GM23338 (cell line): ENCODE measurements around the gene ATP6V1A. TPM values are rescaled to one million over a fixed set of nuclear protein-coding genes. Genes with fewer than 3 reads are reported as not detected.

Experiments
- ATAC-seq: fragments of 200-7000 bp; cut with Tn5 transposase; 3 replicates; pipeline ENCODE4 v1.9.1; 2020
- DNase-seq: peaks from one replicate; pipeline ENCODE4 v3.0.0-alpha.2; 2015; ENCODE audit warnings: low spot score
- H2AFZ ChIP-seq: fragments of 200-600 bp; sonication (generic); 2 replicates; pipeline ENCODE4 v1.8.0; 2016; ENCODE audit warnings: antibody characterized with exemption, mild to moderate bottlenecking, moderate library complexity
- H3F3A ChIP-seq: fragments of 200-600 bp; sonication (generic); replicated peaks from 2 replicates; pipeline ENCODE4 v1.8.0; 2017; ENCODE audit warnings: antibody characterized with exemption, mixed run types, low read depth
- H3K27ac ChIP-seq: fragments of 200-600 bp; sonication (generic); 2 replicates; pipeline ENCODE4 v1.6.1; 2016; ENCODE audit warnings: low read depth
- H3K27me3 ChIP-seq: fragments of 200-600 bp; sonication (generic); 2 replicates; pipeline ENCODE4 v1.8.0; 2016; ENCODE audit warnings: mild to moderate bottlenecking, mixed run types, moderate library complexity; ENCODE audit not compliant: insufficient read depth
- H3K36me3 ChIP-seq: fragments of 200-600 bp; sonication (generic); 2 replicates; pipeline ENCODE4 v1.8.0; 2016; ENCODE audit warnings: mild to moderate bottlenecking; ENCODE audit not compliant: insufficient read depth
- H3K4me1 ChIP-seq: fragments of 200-600 bp; sonication (generic); 2 replicates; pipeline ENCODE4 v1.8.0; 2016; ENCODE audit warnings: mild to moderate bottlenecking, moderate library complexity; ENCODE audit not compliant: insufficient read depth
- H3K4me2 ChIP-seq: fragments of 200-600 bp; sonication (generic); 2 replicates; pipeline ENCODE4 v1.7.1; 2017; ENCODE audit warnings: mixed run types
- H3K4me3 ChIP-seq: fragments of 200-600 bp; sonication (generic); 2 replicates; pipeline ENCODE4 v1.6.1; 2016; ENCODE audit warnings: mixed run types
- H3K79me2 ChIP-seq: fragments of 200-600 bp; sonication (generic); replicated peaks from 2 replicates; pipeline ENCODE4 v1.8.0; 2017; ENCODE audit warnings: mild to moderate bottlenecking; ENCODE audit not compliant: insufficient read depth
- H3K9me2 ChIP-seq: fragments of 200-600 bp; sonication (generic); 2 replicates; pipeline ENCODE4 v1.8.0; 2017; ENCODE audit not compliant: insufficient read depth
- H4K20me1 ChIP-seq: fragments of 200-600 bp; sonication (generic); replicated peaks from 2 replicates; pipeline ENCODE4 v1.8.0; 2017; ENCODE audit warnings: mild to moderate bottlenecking; ENCODE audit not compliant: insufficient read depth
- H3K27ac Mint-ChIP-seq: 2 replicates; pipeline ENCODE4 v1.8.0; 2020; ENCODE audit warnings: inconsistent platforms, mild to moderate bottlenecking, moderate library complexity, mixed read lengths
- H3K27me3 Mint-ChIP-seq: 3 replicates; pipeline ENCODE4 v1.8.0; 2022; ENCODE audit warnings: low read depth, mild to moderate bottlenecking, moderate library complexity, mixed read lengths, inconsistent platforms; ENCODE audit not compliant: insufficient read depth, poor library complexity
- H3K36me3 Mint-ChIP-seq: 3 replicates; pipeline ENCODE4 v1.8.0; 2021; ENCODE audit warnings: low read depth, mild to moderate bottlenecking, inconsistent platforms, moderate library complexity, mixed read lengths
- H3K4me1 Mint-ChIP-seq: 3 replicates; pipeline ENCODE4 v1.8.0; 2020; ENCODE audit warnings: mild to moderate bottlenecking, inconsistent platforms, mixed read lengths
- H3K4me3 Mint-ChIP-seq: 3 replicates; pipeline ENCODE4 v1.8.0; 2021; ENCODE audit warnings: moderate library complexity, mild to moderate bottlenecking, inconsistent platforms, mixed read lengths
- H3K9me3 Mint-ChIP-seq: 3 replicates; pipeline ENCODE4 v1.8.0; 2020; ENCODE audit warnings: moderate library complexity, mild to moderate bottlenecking, inconsistent platforms, mixed read lengths
- CREB1 ChIP-seq: fragments of 250-450 bp; sonication (Bioruptor Pico); IDR thresholded peaks from 2 replicates; pipeline ENCODE4 v1.5.0; 2020; ENCODE audit warnings: low read depth, mild to moderate bottlenecking, moderate library complexity
- ETS1 ChIP-seq: IDR thresholded peaks from 2 replicates; pipeline ENCODE4 v1.6.1; 2016; ENCODE audit warnings: antibody characterized with exemption
- EZH2 ChIP-seq: fragments of 200-600 bp; sonication (generic); IDR thresholded peaks from one replicate; pipeline ENCODE4 v1.8.0; 2017; ENCODE audit warnings: antibody characterized with exemption, mild to moderate bottlenecking, low read depth; ENCODE audit not compliant: unreplicated experiment
- EZH2phosphoT487 ChIP-seq: fragments of 200-600 bp; sonication (generic); IDR thresholded peaks from one replicate; pipeline ENCODE4 v1.8.1; 2018; ENCODE audit warnings: antibody characterized with exemption; ENCODE audit not compliant: unreplicated experiment
- JUNB ChIP-seq: IDR thresholded peaks from one replicate; pipeline ENCODE4 v1.6.1; 2016; ENCODE audit warnings: antibody characterized with exemption; ENCODE audit not compliant: unreplicated experiment
- NANOG ChIP-seq: IDR thresholded peaks from 2 replicates; pipeline ENCODE4 v1.6.1; 2016; ENCODE audit warnings: antibody characterized with exemption, borderline replicate concordance
- POLR2AphosphoS5 ChIP-seq: IDR thresholded peaks from 2 replicates; pipeline ENCODE4 v1.6.1; 2016; ENCODE audit warnings: antibody characterized with exemption, low read depth
- STAT1 ChIP-seq: IDR thresholded peaks from one replicate; pipeline ENCODE4 v1.6.1; 2016; ENCODE audit warnings: antibody characterized with exemption; ENCODE audit not compliant: unreplicated experiment
- ZNF114 ChIP-seq: fragments of 250-450 bp; sonication (Bioruptor Pico); IDR thresholded peaks from 2 replicates; pipeline ENCODE4 v1.5.0; 2020; ENCODE audit warnings: mild to moderate bottlenecking, moderate library complexity
- ZNF331 ChIP-seq: fragments of 250-450 bp; sonication (Bioruptor Pico); IDR thresholded peaks from 2 replicates; pipeline ENCODE4 v1.5.0; 2020; ENCODE audit warnings: low read depth, mild to moderate bottlenecking, moderate library complexity
- ZNF462 ChIP-seq: fragments of 250-450 bp; sonication (Bioruptor Pico); IDR thresholded peaks from 2 replicates; pipeline ENCODE4 v1.5.0; 2020; ENCODE audit warnings: mild to moderate bottlenecking, moderate library complexity
- polyA plus RNA-seq: library from polyadenylated mRNA; unstranded; fragments of >200 nt; fragmentation: Nextera tagmentation; extraction: Ambion mirVana; gene quantifications from 2 replicates; pipeline ENCODE4 v1.2.1, GENCODE V29; 2016
- total RNA-seq: library from RNA; depleted of rRNA; stranded (reverse); fragments of >200 nt; shearing (Covaris generic); gene quantifications from 2 replicates; pipeline ENCODE4 v1.2.3, GENCODE V29; 2014
- TF ChIP-seq, protein P1 (sequence below), 2 experiments: fragments of 200-600 bp in 1 of 2; sonication (generic) in 1 of 2; conservative IDR thresholded peaks; 2 replicates each; pipeline versions ENCODE4 v1.5.1 to v1.6.1; 2016 to 2017; ENCODE audit warnings: antibody characterized with exemption in 2 of 2, low read depth in 2 of 2, mild to moderate bottlenecking in 2 of 2, moderate library complexity in 1 of 2
- TF ChIP-seq, protein P2 (sequence below): IDR thresholded peaks from one replicate; pipeline ENCODE4 v1.6.1; 2018; ENCODE audit warnings: antibody characterized with exemption; ENCODE audit not compliant: unreplicated experiment

Gene ATP6V1A
- total and polyA plus RNA-seq, 2 experiments from 2014 or later: 38.0 to 87.3 TPM

DNA sequence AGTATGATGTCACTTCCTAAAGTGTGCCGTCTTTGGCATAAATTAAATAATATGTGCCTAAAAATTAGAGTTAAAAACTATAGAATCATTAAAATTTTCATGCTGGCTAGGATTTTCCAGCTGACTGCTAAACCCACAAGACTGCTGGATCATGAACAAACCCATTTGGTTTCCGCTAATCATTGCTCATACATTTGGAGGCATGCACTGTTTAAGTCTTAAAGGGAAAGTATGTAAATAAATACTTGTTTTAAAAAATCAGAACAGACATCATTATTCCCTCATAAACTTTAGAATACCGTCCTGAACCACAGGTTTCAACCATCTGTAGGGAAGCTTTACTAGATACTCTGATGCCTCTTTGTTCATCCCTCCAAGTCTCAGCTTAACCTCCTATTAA is 26.5 kb downstream of the ATP6V1A start:
- no peaks in the 10 kb centered on the region for H3K27me3 Mint-ChIP-seq
- no peaks in the 10 kb centered on the region for H3K36me3 ChIP-seq
- no peak for DNase-seq
- no peaks in the 10 kb centered on the region for H3F3A ChIP-seq
- peaks cover 15% of the 10 kb centered on the region for H3K4me1 ChIP-seq
- peak overlapping the region; percentile 10; the same call in 1 of the 2 replicates for H3K27ac Mint-ChIP-seq
- ATAC-seq: no peak
- no peak overlapping the region for H3K4me2 ChIP-seq
- H3K4me3 ChIP-seq: no peak overlapping the region
- TF ChIP-seq EZH2phosphoT487 (no peak), CREB1 (CRISPR knock-in tag) (no peak), STAT1 (no peak), JUNB (no peak), ZNF462 (CRISPR knock-in tag) (no peak), ETS1 (no peak), ZNF114 (no peak), ZNF331 (CRISPR knock-in tag) (no peak), EZH2 (no peak), POLR2AphosphoS5 (no peak), NANOG (no peak)
- TF ChIP-seq, protein P1, sequence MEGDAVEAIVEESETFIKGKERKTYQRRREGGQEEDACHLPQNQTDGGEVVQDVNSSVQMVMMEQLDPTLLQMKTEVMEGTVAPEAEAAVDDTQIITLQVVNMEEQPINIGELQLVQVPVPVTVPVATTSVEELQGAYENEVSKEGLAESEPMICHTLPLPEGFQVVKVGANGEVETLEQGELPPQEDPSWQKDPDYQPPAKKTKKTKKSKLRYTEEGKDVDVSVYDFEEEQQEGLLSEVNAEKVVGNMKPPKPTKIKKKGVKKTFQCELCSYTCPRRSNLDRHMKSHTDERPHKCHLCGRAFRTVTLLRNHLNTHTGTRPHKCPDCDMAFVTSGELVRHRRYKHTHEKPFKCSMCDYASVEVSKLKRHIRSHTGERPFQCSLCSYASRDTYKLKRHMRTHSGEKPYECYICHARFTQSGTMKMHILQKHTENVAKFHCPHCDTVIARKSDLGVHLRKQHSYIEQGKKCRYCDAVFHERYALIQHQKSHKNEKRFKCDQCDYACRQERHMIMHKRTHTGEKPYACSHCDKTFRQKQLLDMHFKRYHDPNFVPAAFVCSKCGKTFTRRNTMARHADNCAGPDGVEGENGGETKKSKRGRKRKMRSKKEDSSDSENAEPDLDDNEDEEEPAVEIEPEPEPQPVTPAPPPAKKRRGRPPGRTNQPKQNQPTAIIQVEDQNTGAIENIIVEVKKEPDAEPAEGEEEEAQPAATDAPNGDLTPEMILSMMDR (conservative IDR thresholded peaks at IDR 0.05; ENCODE audit: low read depth in 2 of 2): no peak
- TF ChIP-seq, protein P2, sequence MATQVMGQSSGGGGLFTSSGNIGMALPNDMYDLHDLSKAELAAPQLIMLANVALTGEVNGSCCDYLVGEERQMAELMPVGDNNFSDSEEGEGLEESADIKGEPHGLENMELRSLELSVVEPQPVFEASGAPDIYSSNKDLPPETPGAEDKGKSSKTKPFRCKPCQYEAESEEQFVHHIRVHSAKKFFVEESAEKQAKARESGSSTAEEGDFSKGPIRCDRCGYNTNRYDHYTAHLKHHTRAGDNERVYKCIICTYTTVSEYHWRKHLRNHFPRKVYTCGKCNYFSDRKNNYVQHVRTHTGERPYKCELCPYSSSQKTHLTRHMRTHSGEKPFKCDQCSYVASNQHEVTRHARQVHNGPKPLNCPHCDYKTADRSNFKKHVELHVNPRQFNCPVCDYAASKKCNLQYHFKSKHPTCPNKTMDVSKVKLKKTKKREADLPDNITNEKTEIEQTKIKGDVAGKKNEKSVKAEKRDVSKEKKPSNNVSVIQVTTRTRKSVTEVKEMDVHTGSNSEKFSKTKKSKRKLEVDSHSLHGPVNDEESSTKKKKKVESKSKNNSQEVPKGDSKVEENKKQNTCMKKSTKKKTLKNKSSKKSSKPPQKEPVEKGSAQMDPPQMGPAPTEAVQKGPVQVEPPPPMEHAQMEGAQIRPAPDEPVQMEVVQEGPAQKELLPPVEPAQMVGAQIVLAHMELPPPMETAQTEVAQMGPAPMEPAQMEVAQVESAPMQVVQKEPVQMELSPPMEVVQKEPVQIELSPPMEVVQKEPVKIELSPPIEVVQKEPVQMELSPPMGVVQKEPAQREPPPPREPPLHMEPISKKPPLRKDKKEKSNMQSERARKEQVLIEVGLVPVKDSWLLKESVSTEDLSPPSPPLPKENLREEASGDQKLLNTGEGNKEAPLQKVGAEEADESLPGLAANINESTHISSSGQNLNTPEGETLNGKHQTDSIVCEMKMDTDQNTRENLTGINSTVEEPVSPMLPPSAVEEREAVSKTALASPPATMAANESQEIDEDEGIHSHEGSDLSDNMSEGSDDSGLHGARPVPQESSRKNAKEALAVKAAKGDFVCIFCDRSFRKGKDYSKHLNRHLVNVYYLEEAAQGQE: no peak
- no peaks in the 10 kb centered on the region; the same call in 1 of the 2 replicates for H3K79me2 ChIP-seq
- H3K4me3 Mint-ChIP-seq: no peak overlapping the region
- peaks cover 16% of the 10 kb centered on the region for H3K4me1 Mint-ChIP-seq
- 0 out of 2 replicates have a peak, but pooled peaks cover 4% of the 10 kb centered on the region for H3K9me2 ChIP-seq
- H2AFZ ChIP-seq: no peak overlapping the region
- H3K27me3 ChIP-seq: no peaks in the 10 kb centered on the region
- no peaks in the 10 kb centered on the region; the same call in 2 of the 3 replicates for H3K9me3 Mint-ChIP-seq
- no peaks in the 10 kb centered on the region; the same call in 2 of the 3 replicates for H3K36me3 Mint-ChIP-seq
- no peak overlapping the region for H3K27ac ChIP-seq
- no peaks in the 10 kb centered on the region for H4K20me1 ChIP-seq
